T follicular helper cell (primary cell): ENCODE data around the gene HOXD11.

Source experiments
- DNase-seq: peaks from one replicate; pipeline ENCODE4 v3.0.0-alpha.2; 2020; ENCODE audit warnings: low read depth

The HOXD11 gene

GRCh38 chr2:176131848-176132158 lies 24.7 kb downstream of the HOXD11 start:
- no peak for DNase-seq

DNA sequence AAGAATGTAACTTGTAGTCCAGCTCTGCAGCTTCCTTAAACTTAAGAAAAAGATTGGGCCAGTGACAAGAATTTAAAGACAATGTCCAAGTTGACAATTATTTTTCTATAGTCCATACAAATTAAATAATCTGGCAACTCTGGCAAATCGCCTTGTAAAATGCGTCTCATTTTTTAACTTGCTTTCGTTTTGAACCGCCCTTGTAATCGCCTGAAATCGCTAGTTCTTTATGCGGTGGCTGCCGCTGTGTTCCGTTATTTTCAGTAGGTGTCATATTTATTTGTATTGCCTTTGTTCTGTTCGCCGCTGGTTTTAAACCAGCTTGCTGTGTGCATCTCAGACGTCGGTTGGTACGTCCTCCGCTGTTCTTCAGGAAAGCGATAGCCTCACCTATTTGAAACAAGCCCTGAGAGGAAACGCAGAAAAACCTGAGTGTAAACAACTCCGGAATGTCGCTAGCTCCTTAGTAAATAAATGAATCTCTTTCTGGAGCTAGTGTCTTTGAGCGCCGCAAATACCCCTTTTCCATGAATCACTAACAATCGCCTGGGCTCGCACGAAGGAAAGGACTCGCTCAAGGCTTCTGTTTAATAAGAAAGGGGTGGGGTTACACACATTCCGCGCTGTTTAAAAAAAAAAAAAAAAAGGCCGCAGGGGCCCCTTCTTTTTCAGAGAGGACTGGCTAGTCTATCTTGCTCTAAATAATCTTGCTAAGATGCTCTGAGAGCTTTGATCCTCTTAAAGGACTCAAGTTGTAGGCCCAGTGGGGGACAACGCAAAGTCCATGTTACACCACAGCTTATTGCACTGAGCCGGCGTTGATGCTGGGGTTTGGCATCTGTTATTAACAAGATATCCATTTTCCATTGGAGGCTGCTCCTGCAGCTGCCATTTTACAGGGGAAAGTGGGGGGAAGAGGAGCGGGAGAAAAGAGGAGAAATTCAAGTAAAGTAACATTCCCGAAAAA lies 25.4 kb downstream of the HOXD11 start:
- DNase-seq: no peak

DNA sequence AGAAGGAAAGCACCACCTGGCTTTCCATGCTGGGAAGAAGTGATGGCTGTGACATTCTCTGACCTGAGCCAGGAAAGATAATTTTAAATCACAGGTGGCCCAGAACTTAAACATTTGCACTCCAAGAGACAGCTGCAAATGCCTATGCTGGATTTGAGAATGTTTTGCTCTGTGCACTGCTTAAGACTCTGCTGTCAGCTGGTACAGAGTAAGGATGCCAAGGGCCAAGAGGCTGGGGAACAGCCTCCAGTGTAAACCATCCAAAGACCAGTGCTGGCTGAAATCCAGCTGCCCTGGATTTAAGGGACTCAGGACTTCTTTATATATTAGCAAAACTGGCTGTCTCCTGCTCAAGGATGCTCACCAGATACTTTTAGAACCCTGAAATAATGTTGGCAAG lies 26.3 kb downstream of the HOXD11 start:
- no peak for DNase-seq

DNA sequence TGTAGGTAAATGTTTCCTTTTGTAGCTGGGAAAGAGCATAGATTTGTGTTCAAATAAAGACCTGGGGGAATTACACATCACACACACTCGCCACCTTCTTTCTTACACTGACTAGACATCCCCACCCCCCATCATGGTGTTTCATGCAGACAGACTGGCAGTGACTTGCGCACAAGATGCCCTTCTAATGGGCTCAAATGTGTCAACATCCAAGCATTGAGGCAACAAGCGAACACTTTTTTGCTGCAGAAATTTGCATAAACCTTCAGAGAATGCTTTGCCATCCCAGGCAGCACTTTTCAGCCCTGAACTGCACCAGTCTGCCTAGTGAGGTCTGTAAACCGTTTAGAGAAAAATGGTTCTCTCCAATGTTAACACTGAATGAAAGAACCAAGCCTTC lies 27.0 kb downstream of the HOXD11 start:
- DNase-seq: no peak

- no peak for DNase-seq
Observed at GRCh38 chr2:176135035-176135440, 28.0 kb downstream of the HOXD11 start.

- no peak for DNase-seq
Observed at GRCh38 chr2:176136374-176137251, 29.5 kb downstream of the HOXD11 start.

DNA sequence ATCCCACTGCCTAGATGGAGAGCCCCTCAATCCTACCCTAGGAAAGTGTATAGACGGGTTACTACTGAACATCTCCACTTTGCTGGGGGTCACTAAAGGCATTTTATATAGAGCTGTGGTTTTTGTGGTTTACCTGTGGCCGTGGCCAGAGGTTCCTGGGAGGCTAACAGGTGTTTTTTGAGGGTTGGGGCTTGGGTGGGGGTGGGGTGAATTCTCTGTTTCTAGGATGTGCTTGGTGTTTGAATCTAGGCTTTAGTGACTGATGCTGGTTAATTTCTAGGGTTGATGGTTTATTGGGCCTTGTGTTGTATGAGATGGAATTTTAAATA lies 30.1 kb downstream of the HOXD11 start:
- DNase-seq: no peak

- no peak for DNase-seq
Observed at GRCh38 chr2:176137906-176138305, 30.8 kb downstream of the HOXD11 start.

GRCh38 chr2:176138526-176138922 lies 31.4 kb downstream of the HOXD11 start:
- no peak for DNase-seq

DNA sequence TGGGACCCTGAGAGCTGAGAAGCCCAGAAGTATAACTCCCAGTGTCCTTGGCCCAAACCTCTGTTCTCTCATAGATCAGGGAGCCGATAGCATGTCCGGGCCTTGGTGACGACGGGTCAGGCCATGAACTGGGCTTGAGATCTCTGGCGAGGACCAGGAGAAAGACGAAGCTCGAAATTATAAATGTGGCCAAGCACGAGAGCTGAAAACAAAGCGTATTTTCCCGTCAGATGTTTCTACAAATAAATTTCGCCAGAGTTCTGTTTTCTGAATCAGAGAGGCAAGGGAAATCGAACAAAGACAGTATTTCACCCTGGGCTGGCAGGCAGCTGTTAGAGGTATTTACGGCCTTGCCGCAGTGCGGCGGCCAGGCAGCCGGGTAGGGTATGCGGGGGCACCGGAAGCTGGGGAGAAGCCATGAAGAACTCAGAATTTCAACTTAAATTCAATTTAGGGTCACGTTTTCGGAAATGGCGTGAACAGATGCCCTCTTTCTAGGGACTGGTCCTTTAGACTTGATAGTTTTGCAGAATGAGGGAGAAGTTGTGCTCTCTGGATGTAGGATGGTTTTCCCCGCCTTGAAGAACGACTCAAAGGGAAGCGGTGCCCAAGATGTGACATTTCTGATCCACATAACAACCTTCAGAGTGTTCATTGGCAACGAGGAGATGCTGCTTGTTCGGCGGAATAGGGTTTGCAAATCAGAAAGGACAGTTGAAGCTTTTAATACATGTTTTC lies 32.0 kb downstream of the HOXD11 start:
- DNase-seq: no peak

DNA sequence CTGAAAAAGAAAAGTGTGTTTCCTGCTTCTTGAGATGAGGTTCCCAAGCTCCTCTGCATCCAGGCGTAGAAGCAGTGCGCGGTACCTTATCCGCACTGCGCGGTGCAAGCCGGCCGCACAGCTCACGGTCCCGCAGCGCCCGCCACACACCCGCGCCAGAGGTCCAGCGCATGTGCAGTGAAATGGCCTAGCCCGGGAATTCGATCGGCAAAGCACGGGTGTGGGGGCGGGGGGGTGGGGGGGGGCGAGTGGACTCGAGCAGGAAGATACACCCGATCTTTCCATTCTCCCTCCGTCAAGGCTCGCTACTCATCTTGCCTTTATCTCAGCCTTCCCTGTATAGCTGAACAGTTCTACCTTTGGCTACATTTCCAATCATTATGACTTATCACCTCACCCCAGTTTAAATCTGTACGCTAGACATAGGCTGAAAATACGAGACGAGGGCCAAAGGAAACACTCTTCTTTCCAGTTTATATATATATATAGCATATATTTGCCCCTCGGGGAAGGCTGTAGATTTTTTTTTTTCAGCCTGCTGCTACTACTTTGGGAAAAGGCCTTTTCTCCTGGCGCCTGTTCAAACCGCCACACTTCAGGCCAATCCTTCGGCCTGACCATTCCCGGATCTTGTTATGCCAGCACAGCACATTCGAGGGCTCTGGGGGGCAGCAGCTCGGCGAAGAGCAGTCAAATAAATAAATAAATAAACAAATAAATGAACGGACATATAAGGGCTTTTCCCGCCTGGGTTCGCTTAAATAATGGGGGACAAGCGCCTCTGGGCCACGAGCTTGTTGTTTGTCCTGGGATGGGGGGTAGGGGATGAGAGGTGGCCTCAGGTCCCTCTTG lies 32.8 kb downstream of the HOXD11 start:
- no peak for DNase-seq

GRCh38 chr2:176140513-176141317 lies 33.6 kb downstream of the HOXD11 start:
- peak; percentile 34 for DNase-seq

DNA sequence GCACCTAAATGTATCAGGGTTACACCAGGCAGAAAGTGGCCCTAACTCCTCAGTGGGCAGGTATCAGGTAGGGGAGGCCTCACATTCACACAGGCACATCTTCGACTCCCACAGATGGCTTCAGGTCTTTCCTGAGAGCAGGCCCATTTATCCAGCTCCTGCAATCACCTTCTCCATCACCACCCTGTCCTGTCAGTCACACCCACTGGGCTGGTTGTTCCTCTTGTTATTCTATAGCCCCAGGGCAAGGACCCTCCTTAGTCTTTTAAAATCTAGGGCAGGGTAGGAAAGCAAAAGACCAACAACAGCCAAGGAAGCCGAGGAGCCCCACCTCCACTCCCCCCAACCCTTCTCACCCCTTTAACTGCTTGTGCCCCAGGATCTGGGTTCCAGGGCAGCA lies 35.2 kb downstream of the HOXD11 start:
- no peak for DNase-seq

GRCh38 chr2:176145085-176145969 lies 38.2 kb downstream of the HOXD11 start:
- no peak for DNase-seq

DNA sequence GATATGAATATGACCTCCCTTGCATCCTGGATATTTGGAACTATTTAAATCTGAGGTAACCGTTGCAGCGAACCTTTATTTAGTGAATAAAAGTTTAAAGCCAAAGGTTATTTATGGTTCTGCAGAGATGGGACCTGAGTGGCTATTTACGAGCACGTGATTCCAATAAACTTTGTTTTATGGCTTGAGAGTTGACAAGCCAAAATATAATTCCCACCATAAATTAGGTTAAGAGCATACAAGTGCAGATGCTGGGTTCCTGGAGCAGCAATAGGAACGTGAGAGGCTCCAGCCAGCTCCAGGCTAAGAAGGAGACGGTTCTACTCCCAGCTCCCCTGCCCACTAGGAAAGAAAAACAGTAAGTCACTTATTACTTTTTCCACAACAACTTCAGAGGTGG lies 39.0 kb downstream of the HOXD11 start:
- DNase-seq: no peak

DNA sequence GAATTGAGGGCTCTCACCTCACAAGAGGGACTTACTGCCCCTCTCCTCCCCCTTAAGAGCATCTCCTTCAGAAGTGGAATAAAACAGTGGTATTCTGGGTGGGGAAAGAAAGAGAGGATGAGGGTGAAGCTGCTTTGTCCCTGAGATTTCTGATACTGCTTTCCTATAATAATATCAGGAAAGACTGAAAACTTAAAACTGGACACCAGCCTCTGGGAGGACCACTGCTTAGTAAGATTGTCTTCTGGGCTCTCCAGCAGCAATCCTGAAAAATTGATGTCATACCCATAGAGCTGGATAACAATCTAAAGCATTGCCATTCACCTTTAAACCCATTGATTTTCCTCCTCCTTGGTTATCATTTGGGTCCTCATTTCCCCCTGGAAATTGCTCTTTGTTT lies 39.6 kb downstream of the HOXD11 start:
- DNase-seq: no peak

- no peak for DNase-seq
Observed at GRCh38 chr2:176147210-176147799, 40.2 kb downstream of the HOXD11 start.

DNA sequence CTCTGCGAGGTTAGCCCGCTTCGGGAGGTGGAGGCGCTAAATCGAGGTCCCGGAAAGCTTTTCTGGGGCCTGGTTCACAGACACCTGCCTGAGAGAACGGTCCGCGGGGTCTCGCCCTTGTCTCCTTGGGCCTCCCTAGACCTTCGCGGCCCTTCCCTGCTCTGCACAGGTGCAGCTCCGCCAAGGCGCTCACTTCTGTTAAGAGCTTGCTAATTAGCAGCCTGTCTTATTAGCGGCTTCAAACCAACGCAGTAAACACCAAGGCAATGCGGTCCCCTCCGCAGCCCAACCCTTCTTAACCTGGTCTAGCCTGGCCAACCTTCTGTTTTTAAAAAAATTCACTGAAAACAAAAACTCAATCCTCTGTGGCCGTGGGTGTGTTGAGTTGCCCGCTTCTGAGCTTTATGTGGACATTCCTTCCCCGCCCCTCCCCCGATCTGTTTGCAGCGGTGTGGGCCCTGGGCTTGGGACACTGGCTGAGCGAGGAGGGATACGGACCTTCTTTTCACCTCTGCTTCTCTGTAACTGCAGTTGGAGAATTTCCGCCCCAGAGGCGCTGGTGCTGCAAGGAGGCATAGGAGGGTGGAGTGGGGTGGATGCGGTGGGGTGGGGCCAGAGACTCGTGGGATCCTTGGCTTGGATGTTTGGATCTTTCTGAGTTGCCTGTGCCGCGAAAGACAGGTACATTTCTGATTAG lies 40.9 kb downstream of the HOXD11 start:
- no peak for DNase-seq
